IMR-90 (cell line): ENCODE results near the gene TMLHE. TPM values are rescaled to one million over a fixed set of nuclear protein-coding genes. Genes with fewer than 3 reads are reported as not detected.

Source experiments
- ATAC-seq: fragments of 200-7000 bp; cut with Tn5 transposase; 2 replicates; pipeline ENCODE4 v1.9.1; 2020; ENCODE audit warnings: low read depth, mild to moderate bottlenecking, moderate library complexity
- BruUV-seq: library from RNA; stranded (reverse); fragments of 400-500 nt; replicated peaks from 2 replicates; lab custom pipeline; 2021; lab: Mats Ljungman, UMichigan
- CTCF ChIA-PET: fragments of 300-600 bp; formaldehyde crosslinking; extraction: SDS; loops from one replicate; lab custom pipeline; 2021; ENCODE audit warnings: antibody characterized with exemption; lab: Yijun Ruan, JAX
- POLR2A ChIA-PET: fragments of 300-600 bp; sonication (Branson Sonifier 250); formaldehyde crosslinking; loops from one replicate; lab custom pipeline; 2022; ENCODE audit warnings: antibody characterized with exemption; ENCODE audit not compliant: unreplicated experiment; lab: Charles Lee
- DNase-seq: peaks from one replicate; pipeline ENCODE4 v3.0.0; 2013
- H2AFZ ChIP-seq: replicated peaks from 2 replicates; pipeline ENCODE3; 2013; ENCODE audit warnings: low read length, mild to moderate bottlenecking; ENCODE audit not compliant: poor library complexity
- H2AK5ac ChIP-seq: 2 replicates; pipeline ENCODE4 v1.6.1; 2013; ENCODE audit warnings: low read depth, low read length, inconsistent platforms
- H2AK9ac ChIP-seq: replicated peaks from 2 replicates; pipeline ENCODE3; 2013; ENCODE audit warnings: mild to moderate bottlenecking, low read depth, low read length, moderate library complexity; ENCODE audit not compliant: poor library complexity
- H2BK120ac ChIP-seq: 2 replicates; pipeline ENCODE4 v1.6.1; 2013; ENCODE audit warnings: low read depth, low read length, inconsistent platforms
- H2BK15ac ChIP-seq: 3 replicates; pipeline ENCODE4 v1.6.1; 2013; ENCODE audit warnings: low read depth, low read length, inconsistent platforms
- H2BK20ac ChIP-seq: 2 replicates; pipeline ENCODE4 v1.6.1; 2013; ENCODE audit warnings: low read depth, mild to moderate bottlenecking, inconsistent platforms, low read length, moderate library complexity
- H2BK5ac ChIP-seq: 2 replicates; pipeline ENCODE4 v1.6.1; 2013; ENCODE audit warnings: mild to moderate bottlenecking, low read depth, low read length, inconsistent platforms; ENCODE audit not compliant: poor library complexity, severe bottlenecking
- H3K14ac ChIP-seq: replicated peaks from 2 replicates; pipeline ENCODE4 v1.6.1; 2013; ENCODE audit warnings: low read depth, low read length, inconsistent platforms
- H3K18ac ChIP-seq: 2 replicates; pipeline ENCODE4 v1.6.1; 2013; ENCODE audit warnings: low read depth, low read length, control low read depth
- H3K23ac ChIP-seq: 2 replicates; pipeline ENCODE4 v1.6.1; 2013; ENCODE audit warnings: low read depth, low read length, inconsistent platforms
- H3K27ac ChIP-seq: 2 replicates; pipeline ENCODE4 v1.5.1; 2013; ENCODE audit warnings: mild to moderate bottlenecking, control low read depth, low read length; ENCODE audit not compliant: insufficient read depth
- H3K27me3 ChIP-seq: 2 replicates; pipeline ENCODE4 v1.6.1; 2013; ENCODE audit warnings: low read length; ENCODE audit not compliant: control insufficient read depth, insufficient read depth
- H3K36me3 ChIP-seq: 2 replicates; pipeline ENCODE4 v1.6.1; 2013; ENCODE audit warnings: low read length, mixed read lengths; ENCODE audit not compliant: control insufficient read depth, insufficient read depth
- H3K4ac ChIP-seq: 2 replicates; pipeline ENCODE4 v1.6.1; 2013; ENCODE audit warnings: low read depth, low read length, inconsistent platforms
- H3K4me1 ChIP-seq: 2 replicates; pipeline ENCODE4 v1.6.1; 2013; ENCODE audit warnings: low read length, mixed read lengths; ENCODE audit not compliant: control insufficient read depth, insufficient read depth
- H3K4me2 ChIP-seq: 2 replicates; pipeline ENCODE4 v1.6.1; 2013; ENCODE audit warnings: low read depth, mild to moderate bottlenecking, control low read depth, low read length, moderate library complexity
- H3K4me3 ChIP-seq: 2 replicates; pipeline ENCODE4 v1.5.1; 2013; ENCODE audit warnings: low read depth, mild to moderate bottlenecking, control low read depth, low read length, moderate library complexity; ENCODE audit not compliant: insufficient read depth
- H3K56ac ChIP-seq: 2 replicates; pipeline ENCODE4 v1.6.1; 2013; ENCODE audit warnings: low read length, inconsistent platforms; ENCODE audit not compliant: insufficient read depth; ENCODE audit errors: extremely low read depth
- H3K79me1 ChIP-seq, 2 experiments: 2 replicates each; pipeline ENCODE4 v1.6.1; 2013; ENCODE audit warnings: low read length in 2 of 2, inconsistent platforms in 1 of 2, low read depth in 1 of 2
- H3K9ac ChIP-seq: 2 replicates; pipeline ENCODE4 v1.6.1; 2013; ENCODE audit warnings: low read depth, low read length, control low read depth
- H3K9me1 ChIP-seq: 2 replicates; pipeline ENCODE4 v1.6.1; 2013; ENCODE audit warnings: low read length, inconsistent platforms; ENCODE audit not compliant: insufficient read depth
- H3K9me3 ChIP-seq: 2 replicates; pipeline ENCODE4 v1.6.1; 2013; ENCODE audit warnings: low read length; ENCODE audit not compliant: control insufficient read depth, insufficient read depth
- H4K20me1 ChIP-seq: 2 replicates; pipeline ENCODE4 v1.6.1; 2013; ENCODE audit warnings: low read length, inconsistent platforms; ENCODE audit not compliant: insufficient read depth
- H4K5ac ChIP-seq: 2 replicates; pipeline ENCODE4 v1.6.1; 2013; ENCODE audit warnings: mild to moderate bottlenecking, low read depth, low read length, control low read depth
- H4K8ac ChIP-seq, 2 experiments: 2 replicates each; pipeline ENCODE4 v1.6.1; 2013; ENCODE audit warnings: low read depth in 2 of 2, low read length in 2 of 2, control low read depth in 1 of 2, inconsistent platforms in 1 of 2
- H4K91ac ChIP-seq: 2 replicates; pipeline ENCODE4 v1.6.1; 2013; ENCODE audit warnings: low read depth, low read length, inconsistent platforms; ENCODE audit not compliant: insufficient read depth
- BHLHE40 ChIP-seq: fragments of 150-350 bp; IDR thresholded peaks from 2 replicates; pipeline ENCODE4 v1.6.1; 2016; ENCODE audit warnings: mild to moderate bottlenecking, low read depth, low read length
- CEBPB ChIP-seq: IDR thresholded peaks from 2 replicates; pipeline ENCODE4 v1.6.1; 2012; ENCODE audit warnings: low read depth, low read length, improper control_type of control experiment
- CHD1 ChIP-seq: IDR thresholded peaks from 2 replicates; pipeline ENCODE4 v1.6.1; 2012; ENCODE audit warnings: low read depth, low read length, improper control_type of control experiment
- CTCF ChIP-seq: conservative IDR thresholded peaks from 2 replicates; pipeline ENCODE4 v1.5.1; 2012; ENCODE audit warnings: mild to moderate bottlenecking, low read depth, low read length, improper control_type of control experiment
- ELK1 ChIP-seq: fragments of 150-350 bp; IDR thresholded peaks from 2 replicates; pipeline ENCODE4 v1.6.1; 2016; ENCODE audit warnings: low read depth, mild to moderate bottlenecking, low read length, moderate library complexity, borderline replicate concordance
- FOS ChIP-seq: fragments of 150-350 bp; IDR thresholded peaks from 2 replicates; pipeline ENCODE4 v1.6.1; 2016; ENCODE audit warnings: low read depth, low read length
- MAFK ChIP-seq: IDR thresholded peaks from 2 replicates; pipeline ENCODE4 v1.6.1; 2012; ENCODE audit warnings: low read depth, low read length, improper control_type of control experiment
- MAZ ChIP-seq: IDR thresholded peaks from 2 replicates; pipeline ENCODE4 v1.6.1; 2012; ENCODE audit warnings: low read depth, mild to moderate bottlenecking, low read length, improper control_type of control experiment, moderate library complexity, borderline replicate concordance
- MXI1 ChIP-seq: IDR thresholded peaks from 2 replicates; pipeline ENCODE4 v1.6.1; 2012; ENCODE audit warnings: low read depth, mild to moderate bottlenecking, low read length, moderate library complexity, borderline replicate concordance
- NFE2L2 ChIP-seq: fragments of 150-350 bp; IDR thresholded peaks from 2 replicates; pipeline ENCODE4 v1.6.1; 2016; ENCODE audit warnings: low read depth, mild to moderate bottlenecking, low read length
- POLR2A ChIP-seq: IDR thresholded peaks from 2 replicates; pipeline ENCODE4 v1.6.1; 2012; ENCODE audit warnings: mild to moderate bottlenecking, low read depth, low read length
- RAD21 ChIP-seq: IDR thresholded peaks from 2 replicates; pipeline ENCODE4 v1.6.1; 2012; ENCODE audit warnings: low read length, improper control_type of control experiment
- RCOR1 ChIP-seq: IDR thresholded peaks from 2 replicates; pipeline ENCODE4 v1.6.1; 2012; ENCODE audit warnings: mild to moderate bottlenecking, low read length, improper control_type of control experiment; ENCODE audit not compliant: insufficient replicate concordance
- RFX5 ChIP-seq: IDR thresholded peaks from 2 replicates; pipeline ENCODE4 v1.8.0; 2012; ENCODE audit warnings: low read depth, mild to moderate bottlenecking, low read length, moderate library complexity
- SMC3 ChIP-seq: fragments of 150-350 bp; IDR thresholded peaks from 2 replicates; pipeline ENCODE4 v1.6.1; 2016; ENCODE audit warnings: low read depth, mild to moderate bottlenecking, antibody characterized with exemption, low read length, moderate library complexity
- dilution Hi-C: fragments of 300-500 bp; cut with HindIII; formaldehyde crosslinking; loops from one replicate; pipeline ENCODE4 v1.14.3; 2018; ENCODE audit warnings: low sequenced_read_pairs; ENCODE audit not compliant: unreplicated experiment
- in situ Hi-C: fragments of 300-500 bp; cut with MboI; formaldehyde crosslinking; loops from 3 replicates; pipeline ENCODE4 v1.14.3; 2019; ENCODE audit warnings: low sequenced_read_pairs, inconsistent platforms, mixed read lengths
- intact Hi-C: fragments of 100-400 bp; cut with micrococcal nuclease; formaldehyde crosslinking; loops from 2 replicates; pipeline ENCODE4 v1.10.0; 2022
- polyA plus RNA-seq, 3 experiments: library from polyadenylated mRNA; depleted of rRNA; stranded (reverse); fragments of >200 nt; gene quantifications; 2 replicates each; pipeline ENCODE4 v1.2.3, GENCODE V29; 2012; ENCODE audit warnings: low replicate concordance in 1 of 3
- total RNA-seq: library from RNA; depleted of rRNA; stranded (reverse); fragments of >200 nt; gene quantifications from 2 replicates; pipeline ENCODE4 v1.2.3, GENCODE V29; 2012
- TF ChIP-seq, protein P1 (sequence below): fragments of 150-350 bp; IDR thresholded peaks from 2 replicates; pipeline ENCODE4 v1.6.1; 2017; ENCODE audit warnings: mild to moderate bottlenecking, antibody characterized with exemption, low read length, low read depth

Gene TMLHE
- total and polyA plus RNA-seq, 2 of the 4 experiments (the other 2 are of a cell fraction) = 10.9 to 20.4 TPM

GRCh38 chrX:155637714-155638113, 25.0 kb upstream of the TMLHE start:
- dilution Hi-C loops = no loop called here
- H2BK15ac ChIP-seq = no peak overlapping the region
- no peak overlapping the region for H3K4ac ChIP-seq
- H3K9ac ChIP-seq = no peak overlapping the region
- H2AK5ac ChIP-seq = no peak overlapping the region
- H3K18ac ChIP-seq = no peak overlapping the region
- no peak overlapping the region for H3K14ac ChIP-seq
- intact Hi-C loops = no loop called here
- H4K5ac ChIP-seq = no peak overlapping the region
- no peak overlapping the region for H3K23ac ChIP-seq
- no peaks in the 10 kb centered on the region for H3K27me3 ChIP-seq
- no peak overlapping the region for H3K27ac ChIP-seq
- ATAC-seq (no peak), DNase-seq (no peak)
- no peak overlapping the region for H2BK20ac ChIP-seq
- ChIA-PET POLR2A (no interaction called here), CTCF (no interaction called here)
- H4K8ac ChIP-seq = no peak overlapping the region
- no TSS peak for BruUV-seq
- H3K36me3 ChIP-seq = no peaks in the 10 kb centered on the region
- no peaks in the 10 kb centered on the region for H3K9me3 ChIP-seq
- no peak overlapping the region for H2BK5ac ChIP-seq
- no peak overlapping the region for H2AK9ac ChIP-seq
- H3K4me3 ChIP-seq = no peak overlapping the region
- TF ChIP-seq CHD1 = no peak
- TF ChIP-seq FOS = no peak
- TF ChIP-seq RCOR1 = no peak
- TF ChIP-seq SMC3 = no peak
- no peak for TF ChIP-seq MAZ
- TF ChIP-seq NFE2L2 = no peak
- no peak for TF ChIP-seq RAD21
- TF ChIP-seq POLR2A = no peak
- no peak for TF ChIP-seq CTCF
- TF ChIP-seq ELK1 = no peak
- TF ChIP-seq BHLHE40 = no peak
- TF ChIP-seq MAFK = no peak
- TF ChIP-seq CEBPB = no peak
- TF ChIP-seq, protein P1, sequence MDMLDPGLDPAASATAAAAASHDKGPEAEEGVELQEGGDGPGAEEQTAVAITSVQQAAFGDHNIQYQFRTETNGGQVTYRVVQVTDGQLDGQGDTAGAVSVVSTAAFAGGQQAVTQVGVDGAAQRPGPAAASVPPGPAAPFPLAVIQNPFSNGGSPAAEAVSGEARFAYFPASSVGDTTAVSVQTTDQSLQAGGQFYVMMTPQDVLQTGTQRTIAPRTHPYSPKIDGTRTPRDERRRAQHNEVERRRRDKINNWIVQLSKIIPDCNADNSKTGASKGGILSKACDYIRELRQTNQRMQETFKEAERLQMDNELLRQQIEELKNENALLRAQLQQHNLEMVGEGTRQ = no peak
- no peak for TF ChIP-seq RFX5
- no peak for TF ChIP-seq MXI1
- no peak overlapping the region for H3K56ac ChIP-seq
- H2AFZ ChIP-seq = no peak overlapping the region
- H4K91ac ChIP-seq = no peak overlapping the region
- no peaks in the 10 kb centered on the region for H3K4me1 ChIP-seq
- no peaks in the 10 kb centered on the region for H3K9me1 ChIP-seq
- H2BK120ac ChIP-seq = no peak overlapping the region
- no peak overlapping the region for H3K4me2 ChIP-seq
- H3K79me1 ChIP-seq = no peaks in the 10 kb centered on the region
- in situ Hi-C loops = no loop called here
- H4K20me1 ChIP-seq = no peaks in the 10 kb centered on the region
